GM19240 (cell line): Measurements from ENCODE around the gene POLR2J3.
"Not testable (repeated sequence)": the region's sequence is repeated elsewhere in the genome, so short reads cannot be mapped to it uniquely, and the experiment has no call there.

Source experiments
- DNase-seq: peaks from one replicate; pipeline ENCODE4 v3.0.0; 2011; ENCODE audit warnings: low spot score; ENCODE audit not compliant: insufficient read length

The POLR2J3 gene

GRCh38 chr7:102520797-102521196 is 51.6 kb downstream of the POLR2J3 start:
- DNase-seq, result not testable (repeated sequence)

- not testable (repeated sequence) for DNase-seq
Measured at GRCh38 chr7:102517550-102518147, 54.7 kb downstream of the POLR2J3 start, which contains the start of gene RASA4B. RASA4B (minus strand) TSS chr7:102517777; CDS start chr7:102517710, 67 bp downstream.
